GM23248 (cell line): Measurements from ENCODE around the gene ANKRD36.
"Not testable (repeated sequence)": the region's sequence is repeated elsewhere in the genome, so short reads cannot be mapped to it uniquely, and the experiment has no call there.

Experiments used
- EZH2 ChIP-seq: fragments of 200-600 bp; sonication (generic); IDR thresholded peaks from 2 replicates; pipeline ENCODE4 v1.6.1; 2018; ENCODE audit warnings: antibody characterized with exemption, mild to moderate bottlenecking; ENCODE audit not compliant: insufficient read depth, poor library complexity, severe bottlenecking
- EZH2phosphoT487 ChIP-seq: fragments of 200-600 bp; sonication (generic); IDR thresholded peaks from 2 replicates; pipeline ENCODE4 v1.6.1; 2018; ENCODE audit warnings: antibody characterized with exemption, moderate library complexity, mild to moderate bottlenecking, low read depth; ENCODE audit not compliant: insufficient read depth

- not testable (repeated sequence) for TF ChIP-seq EZH2, EZH2phosphoT487
Measured at GRCh38 chr2:97276232-97276798, 163.4 kb downstream of the ANKRD36 start.
